ENCODE measurements around the gene UPB1.
A peak's percentile ranks its signal among the peaks of the same experiment; 100 is the strongest.

GRCh38 chr22:24543679-24544243, 48.6 kb downstream of the UPB1 start:
- TF ChIP-seq CTCF (IDR thresholded peaks at IDR 0.05; ENCODE audit: low read depth, low read length, missing input control) (no peak), MAX (IDR thresholded peaks at IDR 0.05) (no peak), REST (IDR thresholded peaks at IDR 0.05) (no peak), ATF3 (IDR thresholded peaks at IDR 0.05) (no peak), YY1 (IDR thresholded peaks at IDR 0.05) (no peak), EGR1 (IDR thresholded peaks at IDR 0.05; ENCODE audit: low read depth in 2 of 2) (no peak), GABPA (IDR thresholded peaks at IDR 0.05 in 1 of 2, conservative IDR thresholded peaks at IDR 0.05 in 1 of 2) (no peak), TAF1 (conservative IDR thresholded peaks at IDR 0.05) (no peak), SP1 (IDR thresholded peaks at IDR 0.05) (peak; percentile 52), HNF4G (IDR thresholded peaks at IDR 0.05) (no peak), ZBTB33 (IDR thresholded peaks at IDR 0.05) (no peak), JUND (IDR thresholded peaks at IDR 0.05) (peak in 1 of 2 donors; percentile 10), NR2F2 (IDR thresholded peaks at IDR 0.05) (no peak), RXRA (IDR thresholded peaks at IDR 0.05) (peak; percentile 93 to 98)

All from liver (tissue), 3 donors.